Smooth muscle cell (in vitro differentiated cells): ENCODE data around the gene GGA1. TPM values are rescaled to one million over a fixed set of nuclear protein-coding genes. Genes with fewer than 3 reads are reported as not detected.

Experiments
- DNase-seq: peaks from one replicate; lab custom pipeline; 2025; ENCODE audit not compliant: unreplicated experiment; lab: John Stamatoyannopoulos, UW
- H2AFZ ChIP-seq: fragments of 200-600 bp; sonication (generic); 2 replicates; pipeline ENCODE4 v1.6.0; 2016; ENCODE audit warnings: antibody characterized with exemption, low read depth, mild to moderate bottlenecking
- H3F3A ChIP-seq: fragments of 200-600 bp; sonication (generic); 2 replicates; pipeline ENCODE4 v1.6.0; 2017; ENCODE audit warnings: antibody characterized with exemption, low read depth
- H3K27ac ChIP-seq: fragments of 200-600 bp; sonication (generic); 2 replicates; pipeline ENCODE4 v1.5.1; 2016; ENCODE audit warnings: low read depth, mild to moderate bottlenecking
- H3K27me3 ChIP-seq: fragments of 200-600 bp; sonication (generic); 2 replicates; pipeline ENCODE4 v1.6.1; 2016; ENCODE audit warnings: low read depth, mild to moderate bottlenecking
- H3K36me3 ChIP-seq: fragments of 200-600 bp; sonication (generic); 2 replicates; pipeline ENCODE4 v1.5.1; 2016; ENCODE audit warnings: low read depth
- H3K4me1 ChIP-seq: fragments of 200-600 bp; sonication (generic); 2 replicates; pipeline ENCODE4 v1.5.1; 2016; ENCODE audit warnings: low read depth
- H3K4me2 ChIP-seq: fragments of 200-600 bp; sonication (generic); 2 replicates; pipeline ENCODE4 v1.6.0; 2016; ENCODE audit warnings: mild to moderate bottlenecking
- H3K4me3 ChIP-seq: fragments of 200-600 bp; sonication (generic); 2 replicates; pipeline ENCODE4 v1.5.1; 2016; ENCODE audit warnings: mild to moderate bottlenecking
- H3K79me2 ChIP-seq: fragments of 200-600 bp; sonication (generic); 2 replicates; pipeline ENCODE4 v1.6.0; 2016; ENCODE audit warnings: low read depth, mild to moderate bottlenecking
- H3K9ac ChIP-seq: fragments of 200-600 bp; sonication (generic); 2 replicates; pipeline ENCODE4 v1.6.0; 2016; ENCODE audit warnings: low read depth
- H3K9me3 ChIP-seq: fragments of 200-600 bp; sonication (generic); replicated peaks from 2 replicates; pipeline ENCODE4 v1.5.1; 2016; ENCODE audit warnings: low read depth
- H4K20me1 ChIP-seq: fragments of 200-600 bp; sonication (generic); 2 replicates; pipeline ENCODE4 v1.6.0; 2016; ENCODE audit warnings: low read depth
- CTCF ChIP-seq: fragments of 200-600 bp; sonication (generic); IDR thresholded peaks from 2 replicates; pipeline ENCODE4 v1.5.1; 2017; ENCODE audit warnings: borderline replicate concordance, mild to moderate bottlenecking, antibody characterized with exemption; ENCODE audit not compliant: insufficient read depth, poor library complexity, severe bottlenecking
- WGBS: methylation state at CpG from one replicate; pipeline ENCODE4 v1.1.7; 2016; ENCODE audit warnings: low lambda C conversion rate; 5-methylcytosine and 5-hydroxymethylcytosine counted together
- polyA plus RNA-seq: library from polyadenylated mRNA; unstranded; fragments of >200 nt; fragmentation: Nextera tagmentation; extraction: Ambion mirVana; gene quantifications from 2 replicates; pipeline ENCODE4 v1.2.1, GENCODE V29; 2016
- total RNA-seq: library from RNA; depleted of rRNA; stranded (reverse); fragments of >200 nt; gene quantifications from 2 replicates; pipeline ENCODE4 v1.2.3, GENCODE V29; 2014

Gene GGA1
- total and polyA plus RNA-seq, 2 experiments from 2014 or later = 15.6 to 44.0 TPM

- Histone ChIP-seq H3K36me3 (no peaks in the 10 kb centered on the region), H3K9ac (no peak overlapping the region), H3K4me3 (no peak overlapping the region), H3K4me1 (no peaks in the 10 kb centered on the region), H3K79me2 (peaks cover 2% of the 10 kb centered on the region), H3F3A (no peaks in the 10 kb centered on the region), H4K20me1 (no peaks in the 10 kb centered on the region), H2AFZ (no peak overlapping the region), H3K27me3 (no peaks in the 10 kb centered on the region), H3K9me3 (no peaks in the 10 kb centered on the region), H3K4me2 (no peak overlapping the region), H3K27ac (no peak overlapping the region)
- DNase-seq = no peak
- 97% methylated on average over 6 of the region's 6 CpGs for WGBS
- TF ChIP-seq CTCF = no peak
Observed at GRCh38 chr22:37604074-37604473, 4.6 kb upstream of the GGA1 start.

- DNase-seq = no peak
- Histone ChIP-seq H3K27me3 (no peaks in the 10 kb centered on the region), H3F3A (peaks cover 2% of the 10 kb centered on the region), H3K4me3 (no peak overlapping the region), H3K79me2 (peaks cover 10% of the 10 kb centered on the region), H3K27ac (no peak overlapping the region), H2AFZ (no peak overlapping the region), H3K9ac (no peak overlapping the region), H3K9me3 (no peaks in the 10 kb centered on the region), H3K36me3 (no peaks in the 10 kb centered on the region), H3K4me2 (no peak overlapping the region), H3K4me1 (peaks cover 7% of the 10 kb centered on the region), H4K20me1 (no peaks in the 10 kb centered on the region)
- WGBS = 86% methylated on average over 5 of the region's 5 CpGs
- TF ChIP-seq CTCF = no peak
Observed at GRCh38 chr22:37604875-37605274, 3.8 kb upstream of the GGA1 start.

- H3F3A ChIP-seq = peaks cover 2% of the 10 kb centered on the region
- H3K9ac ChIP-seq = peak overlapping the region; percentile 90
- H4K20me1 ChIP-seq = no peaks in the 10 kb centered on the region
- H3K27ac ChIP-seq = peak overlapping the region; percentile 96
- peak overlapping the region; percentile 96 for H3K4me2 ChIP-seq
- no peaks in the 10 kb centered on the region for H3K9me3 ChIP-seq
- H3K27me3 ChIP-seq = no peaks in the 10 kb centered on the region
- peak overlapping the region; percentile 89 for H3K4me3 ChIP-seq
- peak; percentile 52 for DNase-seq
- peaks cover 28% of the 10 kb centered on the region for H3K79me2 ChIP-seq
- H3K4me1 ChIP-seq = peaks cover 8% of the 10 kb centered on the region
- H3K36me3 ChIP-seq = no peaks in the 10 kb centered on the region
- TF ChIP-seq CTCF = peak; percentile 99
- H2AFZ ChIP-seq = peak overlapping the region; percentile 65
- WGBS = 6% methylated on average over 42 of the region's 44 CpGs
Observed at GRCh38 chr22:37607010-37607934, 1.4 kb upstream of the GGA1 start.
